Ishikawa (cell line): Measurements from ENCODE around the gene SCN7A.

ENCODE experiments used
- ZBTB7A ChIP-seq: IDR thresholded peaks from 2 replicates; pipeline ENCODE4 v1.6.1; 2012; ENCODE audit warnings: low read depth
- TF ChIP-seq, protein P1 (sequence below): IDR thresholded peaks from 2 replicates; pipeline ENCODE4 v1.6.1; 2012

DNA sequence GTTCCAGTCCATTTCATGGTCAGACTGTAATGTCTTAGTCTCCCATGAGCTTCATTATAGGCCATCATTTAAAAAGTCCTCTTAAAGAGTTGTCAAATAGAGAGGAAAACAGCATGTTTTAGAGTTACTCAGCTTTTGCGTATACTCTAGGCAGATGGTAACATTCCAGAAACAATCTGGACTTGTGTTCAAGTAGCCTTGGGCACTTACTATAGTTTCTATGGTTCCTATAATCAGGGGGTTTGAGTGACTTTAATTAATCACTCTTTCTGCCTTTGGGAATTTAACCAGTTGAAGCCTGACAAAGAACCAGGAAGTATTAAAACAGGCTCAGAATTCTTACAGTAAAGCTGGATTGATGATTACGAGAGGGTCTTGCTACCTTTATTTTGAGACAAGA, 42.1 kb upstream of the SCN7A start:
- no peak for TF ChIP-seq ZBTB7A
- TF ChIP-seq, protein P1, sequence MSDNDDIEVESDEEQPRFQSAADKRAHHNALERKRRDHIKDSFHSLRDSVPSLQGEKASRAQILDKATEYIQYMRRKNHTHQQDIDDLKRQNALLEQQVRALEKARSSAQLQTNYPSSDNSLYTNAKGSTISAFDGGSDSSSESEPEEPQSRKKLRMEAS, result no peak
